ELF-1 (cell line): Measurements from ENCODE around the gene SLC15A3.

Source experiments
- DNase-seq: peaks from one replicate; pipeline ENCODE4 v3.0.0-alpha.2; 2016; ENCODE audit warnings: low read depth, low spot score

The SLC15A3 gene

DNA sequence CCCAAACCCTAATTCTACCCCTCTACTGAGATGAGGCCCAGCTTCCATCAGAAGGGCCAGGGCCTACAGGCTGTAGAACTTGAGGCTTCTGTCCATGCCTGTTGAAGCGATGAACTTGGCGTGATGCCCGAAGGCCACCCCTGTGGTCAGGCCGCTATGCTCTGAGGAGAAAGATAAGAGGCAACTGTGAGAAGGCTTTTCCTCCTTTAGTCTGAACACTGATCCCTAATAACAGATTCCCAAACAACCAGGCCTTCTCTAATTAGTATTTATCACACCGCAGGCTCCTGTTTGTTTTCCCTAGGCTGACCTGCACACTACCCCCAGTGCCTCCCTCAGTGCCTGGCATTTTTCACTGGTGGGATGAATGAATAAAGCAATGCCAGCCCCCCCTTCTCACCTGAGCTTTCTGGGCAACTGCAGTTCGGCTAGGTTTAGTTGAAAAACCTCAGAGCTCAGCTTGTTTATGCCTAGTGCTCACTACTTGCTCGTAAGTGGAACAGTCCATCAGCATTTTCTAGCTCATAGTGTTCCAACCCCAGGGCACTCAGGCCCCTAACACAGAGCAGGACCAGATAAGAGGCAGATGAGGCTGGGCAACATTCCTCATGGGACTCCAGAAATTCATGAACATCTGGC lies 60.8 kb downstream of the SLC15A3 start:
- no peak for DNase-seq

DNA sequence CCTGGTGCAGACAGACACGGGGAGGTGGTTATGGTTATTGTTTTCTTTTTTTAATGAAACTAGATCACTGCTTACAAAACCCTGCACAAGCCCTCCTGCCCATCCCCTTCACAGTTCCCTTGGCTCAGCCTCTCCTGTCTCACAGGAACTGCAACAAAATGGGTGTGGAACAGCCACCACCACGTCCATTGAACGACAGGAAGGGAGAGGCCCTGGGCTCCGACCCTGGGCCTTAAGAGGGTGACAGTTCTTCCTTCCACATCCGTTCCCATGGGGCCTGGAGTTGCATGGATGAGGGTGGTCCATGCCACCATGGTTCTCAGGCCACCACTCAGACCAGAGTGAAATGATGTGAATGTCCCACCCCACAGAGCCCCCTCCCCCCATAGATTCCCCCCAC lies 61.3 kb downstream of the SLC15A3 start:
- DNase-seq, result no peak

DNA sequence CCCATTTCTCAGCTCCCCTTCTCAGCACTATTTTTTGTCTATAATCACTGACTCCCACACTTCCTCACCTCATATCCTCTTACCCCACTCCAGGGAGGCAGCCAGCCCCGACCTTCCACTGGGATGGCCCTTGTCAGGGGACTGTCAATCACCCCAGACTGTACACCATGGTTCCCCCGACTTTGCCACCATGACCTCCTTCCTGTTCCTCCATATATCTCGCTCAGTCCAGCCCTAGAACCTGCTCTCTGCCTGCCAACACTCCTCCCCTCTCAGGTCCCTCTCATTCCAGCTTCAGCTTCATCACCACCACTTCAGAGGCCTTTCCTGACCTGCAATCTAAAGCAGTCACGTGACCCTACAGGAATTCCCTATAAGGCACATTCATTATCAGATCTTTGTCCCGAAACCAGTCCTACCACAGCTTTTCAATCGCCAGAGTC lies 62.1 kb downstream of the SLC15A3 start:
- peak; percentile 51 for DNase-seq

DNA sequence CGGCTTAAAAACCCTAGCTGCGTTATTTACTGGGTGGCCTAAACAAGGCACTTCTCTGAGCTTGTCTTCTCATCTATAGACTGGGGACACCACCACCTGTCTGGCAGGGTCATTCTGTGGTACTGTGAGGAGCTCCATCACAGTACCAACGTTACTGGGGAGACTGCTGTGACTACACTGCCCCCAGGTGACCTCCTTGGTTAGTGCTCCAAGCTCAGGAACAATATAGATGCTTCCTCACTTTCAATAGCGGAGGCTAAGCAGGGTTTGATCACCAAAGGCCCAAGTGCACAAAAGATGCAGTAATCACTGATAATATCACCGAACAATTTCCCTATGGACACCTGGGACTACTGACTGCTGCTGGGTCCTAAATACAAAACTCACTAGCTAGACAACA lies 64.4 kb downstream of the SLC15A3 start:
- peak; percentile 58 for DNase-seq
